Measurements from ENCODE around the gene PRADC1.
A peak's percentile ranks its signal among the peaks of the same experiment; 100 is the strongest.

Gene PRADC1

DNA sequence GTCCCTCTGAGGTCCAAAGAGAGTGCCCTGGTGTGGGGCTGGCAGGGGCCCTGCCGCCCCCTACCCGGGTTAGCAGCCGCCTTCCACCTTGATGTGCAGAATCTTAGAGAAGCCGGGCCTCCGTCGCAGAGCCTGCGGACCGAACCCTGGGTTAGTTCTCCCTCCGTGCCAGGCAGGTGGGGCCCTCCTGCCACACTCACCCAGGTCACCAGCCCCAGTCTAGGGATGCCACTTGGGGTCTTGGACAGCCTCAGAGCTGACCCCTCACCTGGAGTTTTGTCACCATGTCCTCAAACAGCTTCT is 25.8 kb upstream of the PRADC1 start:
- Histone ChIP-seq H3K9me3 (ENCODE audit: insufficient read depth, low read length, severe bottlenecking) (no peaks in the 10 kb centered on the region), H2AFZ (ENCODE audit: low read depth, low read length) (no peak overlapping the region), H3K4me3 (ENCODE audit: low read depth in 1 of 2, low read length in 2 of 2) (no peak overlapping the region), H3K9ac (ENCODE audit: low read depth, low read length) (no peak overlapping the region), H4K20me1 (ENCODE audit: insufficient read depth, low read length) (peaks cover 24% of the 10 kb centered on the region; the same call in 1 of the 2 replicates), H3K4me2 (ENCODE audit: insufficient read depth, low read length) (no peak overlapping the region), H3K4me1 (ENCODE audit: insufficient read depth, low read length) (no peaks in the 10 kb centered on the region), H3K79me2 (ENCODE audit: insufficient read depth, low read length) (no peaks in the 10 kb centered on the region), H3K27me3 (ENCODE audit: insufficient read depth, low read length, poor library complexity) (no peaks in the 10 kb centered on the region), H3K27ac (ENCODE audit: low read length) (no peak overlapping the region), H3K36me3 (ENCODE audit: insufficient read depth, low read length) (peaks cover 77% of the 10 kb centered on the region)
- ATAC-seq (ENCODE audit: insufficient read depth, low read depth) (no peak), DNase-seq (no peak)
- TF ChIP-seq, protein P1, sequence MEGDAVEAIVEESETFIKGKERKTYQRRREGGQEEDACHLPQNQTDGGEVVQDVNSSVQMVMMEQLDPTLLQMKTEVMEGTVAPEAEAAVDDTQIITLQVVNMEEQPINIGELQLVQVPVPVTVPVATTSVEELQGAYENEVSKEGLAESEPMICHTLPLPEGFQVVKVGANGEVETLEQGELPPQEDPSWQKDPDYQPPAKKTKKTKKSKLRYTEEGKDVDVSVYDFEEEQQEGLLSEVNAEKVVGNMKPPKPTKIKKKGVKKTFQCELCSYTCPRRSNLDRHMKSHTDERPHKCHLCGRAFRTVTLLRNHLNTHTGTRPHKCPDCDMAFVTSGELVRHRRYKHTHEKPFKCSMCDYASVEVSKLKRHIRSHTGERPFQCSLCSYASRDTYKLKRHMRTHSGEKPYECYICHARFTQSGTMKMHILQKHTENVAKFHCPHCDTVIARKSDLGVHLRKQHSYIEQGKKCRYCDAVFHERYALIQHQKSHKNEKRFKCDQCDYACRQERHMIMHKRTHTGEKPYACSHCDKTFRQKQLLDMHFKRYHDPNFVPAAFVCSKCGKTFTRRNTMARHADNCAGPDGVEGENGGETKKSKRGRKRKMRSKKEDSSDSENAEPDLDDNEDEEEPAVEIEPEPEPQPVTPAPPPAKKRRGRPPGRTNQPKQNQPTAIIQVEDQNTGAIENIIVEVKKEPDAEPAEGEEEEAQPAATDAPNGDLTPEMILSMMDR (IDR thresholded peaks at IDR 0.05; ENCODE audit: borderline replicate concordance, extremely low read depth, low read length, poor library complexity, severe bottlenecking) = no peak
- TF ChIP-seq EZH2 (IDR thresholded peaks at IDR 0.05; ENCODE audit: borderline replicate concordance, low read depth, low read length, severe bottlenecking) = no peak

DNA sequence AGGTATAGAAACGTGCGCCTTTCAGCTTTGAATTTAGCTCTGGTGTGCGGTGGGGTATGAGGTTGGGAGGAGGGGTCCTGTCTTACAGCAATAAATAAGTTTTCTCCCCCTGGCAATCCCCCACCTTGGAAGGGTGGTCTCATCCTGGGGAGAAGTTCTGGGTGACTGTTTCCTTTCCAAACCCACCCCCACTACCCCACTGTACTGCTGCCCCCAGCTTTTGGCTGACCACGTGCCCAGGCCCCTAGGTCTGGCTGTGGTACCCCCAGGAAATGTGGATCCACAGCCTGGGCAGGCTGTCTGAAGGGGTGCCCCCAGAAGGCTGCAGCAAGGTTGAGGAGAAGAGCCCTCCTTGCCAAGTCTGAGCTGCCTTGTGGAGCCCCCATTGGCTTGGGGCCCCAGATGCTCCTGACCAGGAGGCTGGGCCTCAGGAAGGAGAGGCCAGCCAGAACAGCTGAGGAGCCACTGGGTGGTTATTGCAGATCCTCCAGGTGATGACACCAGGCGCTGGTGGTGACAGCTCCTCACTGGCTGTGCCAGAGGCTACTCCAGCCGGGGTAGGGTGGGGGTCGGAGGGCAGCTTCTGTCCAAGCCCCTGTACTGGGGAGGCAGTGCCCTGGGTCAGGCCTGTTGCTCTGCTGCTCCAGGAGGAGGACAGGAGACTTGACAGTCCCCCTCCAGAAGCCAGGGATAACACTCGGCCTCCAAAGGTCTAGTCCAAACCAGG is 25.3 kb upstream of the PRADC1 start:
- H2AFZ ChIP-seq (ENCODE audit: low read depth, low read length) = no peak overlapping the region
- no peak overlapping the region for H3K27ac ChIP-seq (ENCODE audit: low read length)
- no peak overlapping the region for H3K4me2 ChIP-seq (ENCODE audit: insufficient read depth, low read length)
- H3K9me3 ChIP-seq (ENCODE audit: insufficient read depth, low read length, severe bottlenecking) = no peaks in the 10 kb centered on the region
- no peak for TF ChIP-seq EZH2 (IDR thresholded peaks at IDR 0.05; ENCODE audit: borderline replicate concordance, low read depth, low read length, severe bottlenecking)
- no peak overlapping the region for H3K4me3 ChIP-seq (ENCODE audit: low read depth in 1 of 2, low read length in 2 of 2)
- H4K20me1 ChIP-seq (ENCODE audit: insufficient read depth, low read length) = peaks cover 23% of the 10 kb centered on the region; the same call in 1 of the 2 replicates
- ATAC-seq (ENCODE audit: insufficient read depth, low read depth) = no peak
- no peaks in the 10 kb centered on the region for H3K4me1 ChIP-seq (ENCODE audit: insufficient read depth, low read length)
- H3K79me2 ChIP-seq (ENCODE audit: insufficient read depth, low read length) = no peaks in the 10 kb centered on the region
- H3K36me3 ChIP-seq (ENCODE audit: insufficient read depth, low read length) = peaks cover 77% of the 10 kb centered on the region
- no peaks in the 10 kb centered on the region for H3K27me3 ChIP-seq (ENCODE audit: insufficient read depth, low read length, poor library complexity)
- no peak for DNase-seq
- no peak overlapping the region for H3K9ac ChIP-seq (ENCODE audit: low read depth, low read length)

DNA sequence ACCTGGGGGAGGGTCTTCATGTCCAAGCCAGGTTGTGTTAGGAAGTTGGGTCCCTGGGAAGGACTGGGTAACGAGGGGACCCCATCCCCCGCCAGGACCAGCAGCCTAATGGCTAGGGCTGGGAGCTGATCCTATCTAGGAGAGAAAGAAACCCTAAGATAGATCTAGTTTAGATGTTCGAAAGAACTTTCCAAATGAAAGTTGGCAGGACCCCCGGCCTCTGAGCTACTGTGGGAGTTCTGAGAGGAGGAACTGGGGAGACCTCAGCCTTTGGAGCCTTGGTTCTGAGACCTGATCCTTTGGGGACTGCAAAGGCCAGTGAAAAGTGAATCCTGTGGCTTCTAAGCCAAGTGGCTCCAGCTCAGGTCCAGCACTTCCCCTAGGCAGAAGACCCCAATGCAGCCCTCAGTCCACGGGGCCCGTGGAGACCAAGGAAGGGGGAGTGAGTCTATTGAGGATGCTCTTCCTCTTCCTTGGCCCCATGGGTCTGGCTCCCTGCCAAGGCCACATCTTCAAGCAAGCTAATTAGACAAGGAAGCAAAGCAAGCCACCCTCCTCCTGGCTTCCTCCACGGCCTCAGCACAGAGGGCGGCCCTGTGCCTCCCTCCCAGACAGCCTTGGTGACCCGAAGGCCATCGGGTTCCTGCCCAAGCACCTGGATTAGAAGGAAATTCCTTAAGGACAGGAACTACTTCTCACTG is 24.5 kb upstream of the PRADC1 start:
- Histone ChIP-seq H3K27me3 (ENCODE audit: insufficient read depth, low read length, poor library complexity) (no peaks in the 10 kb centered on the region), H3K9me3 (ENCODE audit: insufficient read depth, low read length, severe bottlenecking) (no peaks in the 10 kb centered on the region), H3K27ac (ENCODE audit: low read length) (no peak overlapping the region; the same call in 1 of the 2 replicates), H2AFZ (ENCODE audit: low read depth, low read length) (no peak overlapping the region), H3K4me2 (ENCODE audit: insufficient read depth, low read length) (no peak overlapping the region), H4K20me1 (ENCODE audit: insufficient read depth, low read length) (peaks cover 23% of the 10 kb centered on the region; the same call in 1 of the 2 replicates), H3K79me2 (ENCODE audit: insufficient read depth, low read length) (no peaks in the 10 kb centered on the region), H3K4me3 (ENCODE audit: low read depth in 1 of 2, low read length in 2 of 2) (no peak overlapping the region), H3K36me3 (ENCODE audit: insufficient read depth, low read length) (peaks cover 78% of the 10 kb centered on the region), H3K9ac (ENCODE audit: low read depth, low read length) (no peak overlapping the region), H3K4me1 (ENCODE audit: insufficient read depth, low read length) (no peaks in the 10 kb centered on the region)
- ATAC-seq (ENCODE audit: insufficient read depth, low read depth) (no peak), DNase-seq (peak; percentile 43)
- TF ChIP-seq, protein P1 (IDR thresholded peaks at IDR 0.05; ENCODE audit: borderline replicate concordance, extremely low read depth, low read length, poor library complexity, severe bottlenecking) = no peak
- no peak for TF ChIP-seq EZH2 (IDR thresholded peaks at IDR 0.05; ENCODE audit: borderline replicate concordance, low read depth, low read length, severe bottlenecking)

DNA sequence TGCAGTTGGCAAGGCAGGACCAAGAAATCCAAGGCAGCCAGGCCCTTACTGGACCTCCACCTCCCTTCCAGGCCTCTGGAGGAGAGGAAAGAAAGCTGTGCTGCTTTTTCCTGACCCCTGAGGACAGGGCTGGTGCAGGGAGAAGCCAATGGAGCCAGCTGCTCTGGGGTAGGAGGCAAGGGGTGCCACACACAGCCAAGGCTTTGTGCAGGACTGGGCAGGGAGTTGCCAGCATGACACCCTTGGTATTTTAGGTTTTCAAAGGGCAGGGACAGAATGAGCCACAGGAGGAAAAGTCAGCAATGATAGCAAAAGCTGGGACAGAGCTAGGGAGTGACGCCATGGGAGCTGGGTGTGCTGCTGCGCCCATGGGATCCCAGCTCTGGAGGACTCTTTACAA is 24.0 kb upstream of the PRADC1 start:
- TF ChIP-seq, protein P1 (IDR thresholded peaks at IDR 0.05; ENCODE audit: borderline replicate concordance, extremely low read depth, low read length, poor library complexity, severe bottlenecking) = no peak
- TF ChIP-seq EZH2 (IDR thresholded peaks at IDR 0.05; ENCODE audit: borderline replicate concordance, low read depth, low read length, severe bottlenecking) = no peak
- no peak for DNase-seq
- H3K79me2 ChIP-seq (ENCODE audit: insufficient read depth, low read length) = no peaks in the 10 kb centered on the region
- H4K20me1 ChIP-seq (ENCODE audit: insufficient read depth, low read length) = peaks cover 23% of the 10 kb centered on the region; the same call in 1 of the 2 replicates
- no peaks in the 10 kb centered on the region for H3K9me3 ChIP-seq (ENCODE audit: insufficient read depth, low read length, severe bottlenecking)
- no peak overlapping the region for H2AFZ ChIP-seq (ENCODE audit: low read depth, low read length)
- H3K4me1 ChIP-seq (ENCODE audit: insufficient read depth, low read length) = no peaks in the 10 kb centered on the region
- no peak overlapping the region for H3K4me2 ChIP-seq (ENCODE audit: insufficient read depth, low read length)
- no peak overlapping the region for H3K9ac ChIP-seq (ENCODE audit: low read depth, low read length)
- peaks cover 78% of the 10 kb centered on the region for H3K36me3 ChIP-seq (ENCODE audit: insufficient read depth, low read length)
- H3K27ac ChIP-seq (ENCODE audit: low read length) = no peak overlapping the region; the same call in 1 of the 2 replicates
- ATAC-seq (ENCODE audit: insufficient read depth, low read depth) = no peak
- no peak overlapping the region for H3K4me3 ChIP-seq (ENCODE audit: low read depth in 1 of 2, low read length in 2 of 2)
- H3K27me3 ChIP-seq (ENCODE audit: insufficient read depth, low read length, poor library complexity) = no peaks in the 10 kb centered on the region

Data from DND-41 (cell line).